A549 treated with dexamethasone at 1 μM for 4 hours (cell line): Measurements from ENCODE around the gene SEMA7A. TPM values are rescaled to one million over a fixed set of nuclear protein-coding genes. Genes with fewer than 3 reads are reported as not detected.

Experiments used
- total RNA-seq: library from RNA; stranded (reverse); fragments of 200-300 nt; extraction: Qiagen RNA extraction; gene quantifications from 5 replicates; pipeline ENCODE4 v1.2.3, GENCODE V29; 2022

SEMA7A gene
- total RNA-seq, result 0.98 to 1.3 TPM (median 1.1 TPM) in 5 replicates

GRCh38 chr15:74433592-74434262, at the start of gene SEMA7A:
SEMA7A (minus strand) TSS chr15:74433958; CDS start chr15:74433918, 40 bp downstream.

GRCh38 chr15:74460871-74461846, 27.4 kb upstream of the SEMA7A start, which contains the start of gene UBL7:
UBL7 (minus strand) TSS chr15:74461160; CDS start chr15:74458867, 2,293 bp downstream.

GRCh38 chr15:74367296-74367854, 66.4 kb downstream of the SEMA7A start, which contains the start of gene CYP11A1:
CYP11A1 (minus strand) TSS chr15:74367646; CDS start chr15:74367585, 61 bp downstream.

Other genes starting within 250 kb of the SEMA7A start
- 44.2 to 82.1 TPM (median 71.9 TPM) in 5 replicates for gene STRA6, start 231.2 kb downstream of the SEMA7A start, total RNA-seq
- 5.8 to 8.6 TPM (median 7.1 TPM) in 5 replicates for gene CCDC33, start 197.6 kb downstream of the SEMA7A start, total RNA-seq
- 0.05 TPM in 1 of 5 replicates, not detected in the others for gene CYP11A1, start 66.3 kb downstream of the SEMA7A start, total RNA-seq
- 36.9 to 41.9 TPM (median 41.5 TPM) in 5 replicates for gene UBL7, start 27.2 kb upstream of the SEMA7A start, total RNA-seq
- 2.9 to 3.7 TPM (median 3.1 TPM) in 5 replicates for gene ARID3B, start 107.3 kb upstream of the SEMA7A start, total RNA-seq
- 33.4 to 40.5 TPM (median 35.7 TPM) in 5 replicates for gene CLK3, start 181.9 kb upstream of the SEMA7A start, total RNA-seq